Mesenchymal stem cell (in vitro differentiated cells and primary cell): Measurements from ENCODE around the gene SERPINA6.

Experiments used
- DNase-seq: peaks from one replicate; pipeline ENCODE4 v3.0.0-alpha.2; 2013
- H2AFZ ChIP-seq: one replicate; pipeline ENCODE4 v1.6.1; 2013; ENCODE audit warnings: low read depth, mild to moderate bottlenecking, control low read depth, inconsistent platforms, low read length, moderate library complexity
- H2AK5ac ChIP-seq: 2 replicates; pipeline ENCODE4 v1.6.1; 2013; ENCODE audit warnings: low read length, moderate library complexity, mild to moderate bottlenecking, inconsistent platforms; ENCODE audit not compliant: severe bottlenecking
- H2BK120ac ChIP-seq: one replicate; pipeline ENCODE4 v1.6.1; 2013; ENCODE audit warnings: low read depth, mild to moderate bottlenecking, inconsistent platforms, low read length, moderate library complexity
- H2BK12ac ChIP-seq, 2 experiments: one replicate each; pipeline ENCODE4 v1.6.1; 2013; ENCODE audit warnings: inconsistent platforms in 2 of 2, low read length in 2 of 2, mild to moderate bottlenecking in 2 of 2, moderate library complexity in 2 of 2, control low read depth in 1 of 2
- H2BK15ac ChIP-seq: one replicate; pipeline ENCODE4 v1.6.1; 2013; ENCODE audit warnings: mild to moderate bottlenecking, low read depth, inconsistent platforms; ENCODE audit not compliant: poor library complexity, severe bottlenecking
- H2BK5ac ChIP-seq: 2 replicates; pipeline ENCODE4 v1.6.1; 2013; ENCODE audit warnings: low read depth, mild to moderate bottlenecking, low read length, control low read depth, inconsistent platforms; ENCODE audit not compliant: poor library complexity, severe bottlenecking
- H3K14ac ChIP-seq, 2 experiments: one replicate each; pipeline ENCODE4 v1.6.1; 2013; ENCODE audit warnings: inconsistent platforms in 2 of 2, low read length in 2 of 2, control low read depth in 1 of 2, mild to moderate bottlenecking in 1 of 2, moderate library complexity in 1 of 2
- H3K18ac ChIP-seq, 2 experiments: one replicate each; pipeline ENCODE4 v1.6.1; 2013; ENCODE audit warnings: inconsistent platforms in 2 of 2, low read length in 2 of 2, control low read depth in 1 of 2, low read depth in 1 of 2, mild to moderate bottlenecking in 1 of 2
- H3K23ac ChIP-seq, 2 experiments: one replicate each; pipeline ENCODE4 v1.6.1; 2013; ENCODE audit warnings: inconsistent platforms in 2 of 2, low read length in 2 of 2, mild to moderate bottlenecking in 2 of 2, moderate library complexity in 2 of 2, control low read depth in 1 of 2
- H3K27ac ChIP-seq: 2 replicates; pipeline ENCODE4 v1.5.1; 2013; ENCODE audit warnings: mild to moderate bottlenecking, moderate library complexity, low read length, control low read depth, inconsistent platforms; ENCODE audit not compliant: poor library complexity, severe bottlenecking
- H3K27me3 ChIP-seq, 2 experiments: 2 replicates each; pipeline versions ENCODE4 v1.6.1 to v1.7.0; 2013; ENCODE audit warnings: low read length in 2 of 2, mild to moderate bottlenecking in 2 of 2, moderate library complexity in 2 of 2, control low read depth in 1 of 2, inconsistent platforms in 1 of 2; ENCODE audit not compliant: control insufficient read depth in 1 of 2, insufficient read depth in 1 of 2
- H3K36me3 ChIP-seq, 2 experiments: 2 replicates each; pipeline versions ENCODE4 v1.6.1 to v1.7.0; 2013; ENCODE audit warnings: low read length in 2 of 2, control low read depth in 1 of 2, inconsistent platforms in 1 of 2, low read depth in 1 of 2, mild to moderate bottlenecking in 1 of 2; ENCODE audit not compliant: insufficient read depth in 2 of 2, control insufficient read depth in 1 of 2
- H3K4ac ChIP-seq, 2 experiments: one replicate each; pipeline ENCODE4 v1.6.1; 2013; ENCODE audit warnings: inconsistent platforms in 2 of 2, low read length in 2 of 2, mild to moderate bottlenecking in 2 of 2, moderate library complexity in 2 of 2, control low read depth in 1 of 2, low read depth in 1 of 2
- H3K4me1 ChIP-seq: 2 replicates; pipeline ENCODE4 v1.6.1; 2013; ENCODE audit warnings: low read depth, low read length, control low read depth; ENCODE audit not compliant: control insufficient read depth, insufficient read depth
- H3K4me2 ChIP-seq: 2 replicates; pipeline ENCODE4 v1.6.1; 2013; ENCODE audit warnings: low read length, mild to moderate bottlenecking, inconsistent platforms; ENCODE audit not compliant: poor library complexity, severe bottlenecking
- H3K4me3 ChIP-seq, 2 experiments: 2 replicates each; pipeline versions ENCODE4 v1.5.1 to v1.7.0; 2013; ENCODE audit warnings: low read length in 2 of 2, mild to moderate bottlenecking in 2 of 2, control low read depth in 1 of 2, low read depth in 1 of 2; ENCODE audit not compliant: insufficient read depth in 1 of 2
- H3K79me1 ChIP-seq: replicated peaks from 2 replicates; pipeline ENCODE4 v1.6.1; 2013; ENCODE audit warnings: mild to moderate bottlenecking, control low read depth, low read length, inconsistent platforms; ENCODE audit not compliant: poor library complexity, severe bottlenecking
- H3K9ac ChIP-seq: 2 replicates; pipeline ENCODE4 v1.7.0; 2013; ENCODE audit warnings: mild to moderate bottlenecking, low read length, moderate library complexity
- H3K9me3 ChIP-seq: 2 replicates; pipeline ENCODE4 v1.7.0; 2013; ENCODE audit warnings: mild to moderate bottlenecking, low read length; ENCODE audit not compliant: control insufficient read depth
- H4K8ac ChIP-seq: one replicate; pipeline ENCODE4 v1.6.1; 2013; ENCODE audit warnings: inconsistent platforms, mild to moderate bottlenecking, low read length, moderate library complexity
- H4K91ac ChIP-seq: one replicate; pipeline ENCODE4 v1.6.1; 2013; ENCODE audit warnings: mild to moderate bottlenecking, low read length, inconsistent platforms
- WGBS: methylation state at CpG from one replicate; pipeline ENCODE4 v1.1.7; 2013; ENCODE audit warnings: mixed read lengths; 5-methylcytosine and 5-hydroxymethylcytosine counted together

The SERPINA6 gene

GRCh38 chr14:94285158-94285557 lies 38.0 kb downstream of the SERPINA6 start:
- Histone ChIP-seq H2BK15ac (no peak overlapping the region), H3K27me3 (no peaks in the 10 kb centered on the region), H2BK120ac (no peak overlapping the region), H3K9ac (no peak overlapping the region), H2BK5ac (no peak overlapping the region), H3K14ac (no peak overlapping the region), H3K36me3 (no peaks in the 10 kb centered on the region), H4K91ac (no peak overlapping the region), H3K4me2 (no peak overlapping the region), H4K8ac (no peak overlapping the region), H3K27ac (no peak overlapping the region), H2AK5ac (no peak overlapping the region), H2AFZ (no peak overlapping the region), H3K79me1 (no peaks in the 10 kb centered on the region), H3K23ac (no peak overlapping the region), H3K18ac (no peak overlapping the region), H3K4ac (no peak overlapping the region), H2BK12ac (no peak overlapping the region), H3K4me3 (no peak overlapping the region), H3K9me3 (no peaks in the 10 kb centered on the region), H3K4me1 (no peaks in the 10 kb centered on the region)
- DNase-seq = no peak

- WGBS = 69% methylated on average over 2 of the region's 2 CpGs
- H3K4me2 ChIP-seq = no peak overlapping the region
Observed at GRCh38 chr14:94284221-94284620, 38.9 kb downstream of the SERPINA6 start.

DNA sequence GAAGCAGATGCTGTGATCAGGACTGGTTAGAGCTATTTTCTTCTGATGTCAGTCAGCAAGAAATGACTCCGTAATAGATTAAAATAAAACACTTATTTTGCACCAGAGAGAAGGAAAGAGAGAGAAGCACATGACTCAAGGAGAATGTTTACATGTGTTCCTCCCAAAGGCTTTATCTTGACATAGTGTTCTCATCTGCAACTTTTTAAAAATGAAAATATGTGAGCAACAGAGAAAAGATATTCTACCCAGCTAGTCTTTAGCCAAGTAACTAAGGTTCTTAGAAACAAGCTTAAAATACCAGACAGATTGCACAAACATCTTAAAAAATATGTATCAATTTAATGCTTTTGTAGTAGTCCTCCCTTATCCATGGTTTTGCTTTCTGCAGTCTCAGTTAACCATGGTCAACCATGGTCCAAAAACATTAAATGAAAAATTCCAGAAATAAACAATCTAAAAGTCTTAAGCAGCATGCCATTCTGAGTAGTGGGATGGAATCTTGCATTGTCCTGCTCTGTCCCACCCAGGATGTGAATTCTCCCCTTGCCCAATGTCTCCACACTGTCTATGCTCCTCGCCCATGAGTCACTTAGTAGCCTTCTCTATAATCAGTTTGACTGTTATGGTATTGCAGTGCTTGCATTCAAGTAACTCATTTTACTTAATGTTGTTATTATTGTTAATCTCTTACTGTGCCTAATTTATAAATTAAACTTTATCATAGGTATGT lies 40.0 kb downstream of the SERPINA6 start:
- Histone ChIP-seq H3K36me3 (no peaks in the 10 kb centered on the region), H2BK5ac (no peak overlapping the region), H3K23ac (no peak overlapping the region), H4K8ac (no peak overlapping the region), H3K14ac (no peak overlapping the region), H3K4me3 (no peak overlapping the region), H2BK120ac (no peak overlapping the region), H2AK5ac (no peak overlapping the region), H3K4me1 (no peaks in the 10 kb centered on the region), H3K4ac (no peak overlapping the region), H3K27me3 (no peaks in the 10 kb centered on the region), H2BK15ac (no peak overlapping the region), H3K9ac (no peak overlapping the region), H3K9me3 (no peaks in the 10 kb centered on the region), H2AFZ (no peak overlapping the region), H3K18ac (no peak overlapping the region), H3K79me1 (no peaks in the 10 kb centered on the region), H4K91ac (no peak overlapping the region), H3K27ac (no peak overlapping the region), H3K4me2 (no peak overlapping the region), H2BK12ac (no peak overlapping the region)
- DNase-seq = no peak
- no CpG with 5 or more reads among the region's 2 CpGs for WGBS

More at GRCh38 chr14:94284221-94284620, 38.9 kb downstream of the SERPINA6 start:
- H3K23ac ChIP-seq = no peak overlapping the region
- no peak overlapping the region for H4K8ac ChIP-seq
- H2BK12ac ChIP-seq = no peak overlapping the region
- no peak overlapping the region for H3K4ac ChIP-seq
- H3K9me3 ChIP-seq = no peaks in the 10 kb centered on the region
- no peak for DNase-seq
- H3K4me3 ChIP-seq = no peak overlapping the region
- H4K91ac ChIP-seq = no peak overlapping the region
- no peak overlapping the region for H2BK5ac ChIP-seq
- H3K27me3 ChIP-seq = no peaks in the 10 kb centered on the region
- no peak overlapping the region for H2BK120ac ChIP-seq
- H3K79me1 ChIP-seq = no peaks in the 10 kb centered on the region
- no peak overlapping the region for H2AFZ ChIP-seq
- no peak overlapping the region for H2AK5ac ChIP-seq
- no peak overlapping the region for H2BK15ac ChIP-seq
- no peak overlapping the region for H3K18ac ChIP-seq
- no peak overlapping the region for H3K9ac ChIP-seq
- no peaks in the 10 kb centered on the region for H3K36me3 ChIP-seq
- H3K14ac ChIP-seq = no peak overlapping the region
- no peak overlapping the region for H3K27ac ChIP-seq
- no peaks in the 10 kb centered on the region for H3K4me1 ChIP-seq

- H3K9ac ChIP-seq = no peak overlapping the region
- no peak overlapping the region for H3K4me3 ChIP-seq
- no peaks in the 10 kb centered on the region for H3K36me3 ChIP-seq
- H3K23ac ChIP-seq = no peak overlapping the region
- no peak for DNase-seq
- H2BK5ac ChIP-seq = no peak overlapping the region
- H3K79me1 ChIP-seq = no peaks in the 10 kb centered on the region
- 75% methylated on average over 2 of the region's 2 CpGs for WGBS
- no peaks in the 10 kb centered on the region for H3K27me3 ChIP-seq
- no peak overlapping the region for H3K27ac ChIP-seq
- no peaks in the 10 kb centered on the region for H3K4me1 ChIP-seq
- no peak overlapping the region for H3K18ac ChIP-seq
- no peak overlapping the region for H3K4ac ChIP-seq
- H4K91ac ChIP-seq = no peak overlapping the region
- no peak overlapping the region for H2AFZ ChIP-seq
- H2BK120ac ChIP-seq = no peak overlapping the region
- no peak overlapping the region for H2AK5ac ChIP-seq
- no peaks in the 10 kb centered on the region for H3K9me3 ChIP-seq
- H4K8ac ChIP-seq = no peak overlapping the region
- H3K4me2 ChIP-seq = no peak overlapping the region
- no peak overlapping the region for H3K14ac ChIP-seq
- H2BK15ac ChIP-seq = no peak overlapping the region
- no peak overlapping the region for H2BK12ac ChIP-seq
Observed at GRCh38 chr14:94278731-94279130, 44.4 kb downstream of the SERPINA6 start.
